ENCODE results near the gene NFKB2.

Gene NFKB2

DNA sequence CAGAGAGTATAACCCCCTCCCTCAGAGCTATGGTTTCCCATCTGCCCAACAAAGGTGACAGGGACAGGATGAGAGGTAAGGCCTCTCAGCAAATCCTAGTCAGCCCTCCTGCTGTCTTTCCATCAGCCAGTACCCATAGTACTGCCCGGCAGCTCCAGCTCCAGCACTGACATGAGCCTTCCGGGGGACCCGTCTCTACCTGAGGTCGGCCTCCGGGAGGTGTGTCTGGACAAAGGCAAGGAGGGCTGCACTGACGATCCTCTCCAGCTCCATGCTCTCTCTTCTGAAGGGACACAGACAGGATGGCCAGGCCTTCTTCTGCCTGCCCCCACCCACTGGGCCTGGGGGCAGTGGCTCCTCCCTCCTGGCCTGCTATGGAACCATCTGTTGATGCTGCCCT, 29.4 kb downstream of the NFKB2 start:
- DNase-seq, result no peak

DNA sequence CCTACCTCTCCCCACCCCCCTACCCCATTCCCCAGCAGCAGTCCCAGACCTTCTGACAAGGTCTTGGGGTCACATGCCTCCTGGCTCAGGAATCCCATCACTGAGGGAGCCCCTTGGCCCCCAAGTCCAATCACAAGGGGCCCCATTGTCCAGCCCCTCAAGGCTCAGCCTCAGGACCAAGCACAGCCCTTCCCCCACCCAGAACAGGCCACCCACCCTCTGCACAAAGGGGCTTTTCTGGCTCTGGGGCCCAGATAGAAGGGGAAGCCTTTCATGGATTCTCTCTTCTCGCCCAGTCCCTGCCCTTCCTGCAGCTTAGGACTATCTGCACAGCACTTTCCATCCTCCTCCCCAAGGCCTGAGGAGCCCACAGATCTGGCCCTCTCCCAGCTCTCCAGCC, 29.9 kb downstream of the NFKB2 start:
- DNase-seq, result no peak

- no peak for DNase-seq
These were observed 31.3 kb downstream of the NFKB2 start for GRCh38 chr10:102426803-102427287.

DNA sequence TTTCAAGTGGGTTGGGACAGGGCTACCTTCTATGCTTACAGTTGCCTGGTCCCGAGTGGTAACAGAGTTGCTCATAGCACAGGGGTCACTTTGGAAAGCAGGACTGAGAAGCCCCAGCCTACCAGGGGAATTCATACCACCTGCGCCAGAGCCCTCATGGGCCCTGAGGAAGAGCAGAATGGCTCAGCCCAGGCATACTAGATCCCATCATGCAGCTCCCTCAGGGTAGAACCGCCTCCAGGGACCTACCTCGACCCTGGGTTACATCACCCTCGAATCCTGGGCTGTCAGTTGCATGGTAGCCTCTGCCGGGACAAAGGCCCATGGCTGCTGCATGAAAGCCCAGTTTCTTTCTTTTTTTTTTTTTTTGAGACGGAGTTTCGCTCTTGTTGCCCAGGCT, 34.0 kb downstream of the NFKB2 start:
- DNase-seq, result no peak

DNA sequence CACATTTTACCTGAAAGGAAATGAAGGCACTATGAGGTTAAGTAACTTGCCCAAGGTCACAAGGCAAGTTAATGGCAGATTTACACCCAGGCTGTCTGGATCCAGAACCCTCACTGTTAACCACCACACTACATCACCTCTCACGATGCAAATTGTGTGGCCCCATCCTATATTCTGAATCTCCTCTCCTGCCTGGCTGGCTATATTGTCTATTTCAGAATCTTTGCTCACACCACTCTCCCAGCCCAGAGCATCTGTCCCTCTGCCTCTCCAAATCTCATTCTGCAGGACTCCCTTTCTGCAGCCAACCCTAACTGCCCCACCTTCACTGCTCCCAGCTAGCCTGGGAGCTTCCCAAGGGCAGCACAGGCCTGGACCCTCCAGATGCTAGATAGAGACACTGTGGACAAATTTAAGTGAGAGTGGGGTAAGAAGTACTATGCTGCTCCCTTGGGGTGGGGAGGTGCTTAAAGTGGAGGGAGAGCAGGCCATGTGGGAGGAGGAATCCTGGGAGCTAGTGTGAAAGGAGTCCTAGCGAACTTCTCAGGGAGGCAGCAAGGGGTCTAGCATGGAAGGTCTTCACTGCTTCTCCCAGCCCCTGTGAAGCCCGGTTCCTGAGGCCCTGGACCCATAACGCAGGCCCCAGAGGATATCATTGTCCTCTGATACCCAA, 36.1 kb downstream of the NFKB2 start:
- DNase-seq, result no peak

DNA sequence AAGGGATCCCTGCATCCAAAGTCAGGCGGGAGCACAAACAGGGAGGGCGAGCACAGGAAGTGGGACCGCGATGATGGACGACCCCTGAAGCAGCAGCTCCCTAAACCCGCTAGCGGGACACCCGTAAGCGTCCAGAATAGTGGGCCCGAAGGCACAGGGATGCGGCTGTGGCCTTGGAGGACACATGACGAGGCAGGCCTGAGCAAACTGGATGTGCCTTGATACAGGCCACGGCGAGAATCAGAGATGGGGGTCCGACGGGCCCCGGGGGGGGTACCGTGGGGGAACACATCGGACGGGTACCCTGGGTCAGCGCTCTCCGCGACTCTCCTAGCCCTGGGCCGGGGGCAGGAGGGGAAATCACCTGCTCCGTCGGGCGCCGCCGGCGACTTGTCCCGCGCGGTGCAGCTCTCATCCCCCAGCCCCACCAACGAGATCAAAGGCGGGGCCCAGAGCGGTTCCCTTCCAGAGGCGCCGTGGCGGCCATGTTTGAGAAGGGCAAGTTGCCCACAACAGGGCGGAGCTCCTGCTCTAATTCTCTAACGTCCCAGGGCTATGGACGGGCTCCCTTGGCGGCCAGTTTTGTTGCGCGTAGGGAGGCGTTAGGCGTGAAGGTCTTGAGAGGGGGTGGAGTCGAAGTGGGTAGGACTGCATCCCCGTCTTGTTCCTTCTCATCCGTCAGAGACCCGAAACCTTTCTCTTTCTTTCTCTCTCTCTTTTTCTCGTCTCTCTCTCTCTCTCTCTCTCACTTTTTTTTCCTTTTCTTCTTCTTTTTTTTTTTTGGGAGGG, 36.9 kb downstream of the NFKB2 start, which contains the start of gene CUEDC2:
Gene CUEDC2 (minus strand): TSS at position 413 of the 789 bp plus-strand sequence. CDS start 7,386 bp downstream, outside the sequence.
- DNase-seq, result peak; percentile 93

GRCh38 chr10:102433619-102434046, 38.1 kb downstream of the NFKB2 start:
- no peak for DNase-seq

DNA sequence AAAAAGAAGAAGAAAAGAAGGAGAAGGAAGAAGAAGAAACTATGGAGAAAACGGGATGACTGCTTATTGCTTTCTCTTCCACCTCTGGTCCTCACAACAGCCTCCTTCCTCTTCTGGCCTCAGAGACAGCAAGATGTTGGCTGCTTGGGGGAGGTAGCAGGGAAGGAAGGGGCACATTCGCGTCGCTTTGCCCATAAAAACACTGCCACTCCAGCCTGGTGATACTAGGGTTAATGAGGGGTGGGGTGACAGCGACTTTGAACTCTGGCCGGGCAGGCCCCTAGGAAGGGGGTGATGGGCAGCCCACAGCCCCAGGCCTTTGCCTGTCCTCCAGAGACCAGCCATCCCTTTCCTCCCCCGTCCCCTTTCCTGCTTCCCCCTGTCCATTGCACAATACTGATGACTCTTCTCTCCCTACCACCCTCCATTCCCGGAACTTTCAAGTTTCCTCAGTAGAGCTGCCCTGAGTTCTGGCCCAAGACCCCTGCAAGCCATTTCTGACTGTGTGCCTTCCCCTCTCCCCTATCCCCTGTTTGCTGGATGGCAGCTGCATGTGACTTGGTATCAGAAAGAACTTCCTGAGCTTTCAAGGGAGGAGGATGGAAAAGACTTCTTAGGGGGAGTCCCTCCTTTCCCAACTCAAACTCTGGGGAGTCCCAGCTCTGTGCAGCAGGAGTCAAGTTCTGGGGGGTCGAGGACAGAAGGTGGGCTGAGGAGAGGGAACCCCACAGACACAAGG, 39.1 kb downstream of the NFKB2 start:
- DNase-seq, result no peak

DNA sequence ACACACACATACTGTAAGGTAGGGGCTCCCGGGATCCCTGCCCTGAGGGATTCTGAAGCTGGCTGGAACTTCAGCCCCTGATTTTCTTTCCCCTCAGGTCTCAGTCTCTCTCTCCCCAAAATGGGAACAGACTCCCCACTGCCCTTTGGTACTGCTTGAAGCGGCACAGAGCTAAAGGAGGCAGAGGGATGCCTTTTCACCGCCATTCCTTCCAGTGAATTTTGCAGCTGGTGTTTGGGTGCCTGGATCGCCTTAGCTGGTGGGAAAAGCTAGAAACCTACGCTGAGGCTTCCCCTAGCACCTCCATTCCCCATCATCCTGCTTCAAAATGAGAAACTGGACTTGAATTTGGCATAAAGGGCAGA, 39.6 kb downstream of the NFKB2 start:
- DNase-seq, result no peak

DNA sequence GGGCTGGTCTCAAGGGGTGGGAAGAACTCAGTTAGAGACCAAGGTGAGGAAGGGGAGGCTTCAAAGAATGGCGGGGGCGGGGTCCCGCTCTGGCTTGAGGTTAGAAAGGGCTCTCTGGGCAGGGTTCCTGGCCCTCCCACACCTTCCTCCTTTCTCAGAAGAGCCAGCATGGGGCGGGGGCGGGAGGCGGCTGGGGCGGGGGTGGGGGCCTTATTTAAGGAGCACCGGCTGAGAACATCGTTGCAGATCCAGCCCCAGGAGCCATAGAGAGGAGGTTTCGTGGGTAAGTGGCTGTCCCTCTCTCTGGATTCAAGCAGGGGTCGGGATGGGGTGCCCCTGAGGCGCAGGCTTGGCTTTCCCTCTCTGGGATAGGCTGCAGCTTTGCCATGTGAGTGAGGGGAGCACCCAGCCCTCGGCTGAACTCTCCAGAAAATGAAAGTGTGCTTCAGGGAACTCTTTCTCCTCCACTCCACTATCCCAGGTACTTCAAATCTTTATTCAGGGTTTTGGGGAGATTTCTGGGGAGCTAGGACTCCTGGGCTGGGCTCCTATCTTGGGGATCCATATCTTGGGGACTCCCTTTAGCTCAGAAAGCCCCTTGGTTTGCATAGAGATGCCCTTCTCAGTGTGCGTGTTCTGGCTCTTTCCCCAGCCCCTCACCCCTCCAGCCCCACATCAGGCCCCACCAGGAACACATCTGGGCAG, 40.2 kb downstream of the NFKB2 start:
- DNase-seq, result peak; percentile 50

- DNase-seq, result no peak
These were observed 40.8 kb downstream of the NFKB2 start for GRCh38 chr10:102436312-102436711.

DNA sequence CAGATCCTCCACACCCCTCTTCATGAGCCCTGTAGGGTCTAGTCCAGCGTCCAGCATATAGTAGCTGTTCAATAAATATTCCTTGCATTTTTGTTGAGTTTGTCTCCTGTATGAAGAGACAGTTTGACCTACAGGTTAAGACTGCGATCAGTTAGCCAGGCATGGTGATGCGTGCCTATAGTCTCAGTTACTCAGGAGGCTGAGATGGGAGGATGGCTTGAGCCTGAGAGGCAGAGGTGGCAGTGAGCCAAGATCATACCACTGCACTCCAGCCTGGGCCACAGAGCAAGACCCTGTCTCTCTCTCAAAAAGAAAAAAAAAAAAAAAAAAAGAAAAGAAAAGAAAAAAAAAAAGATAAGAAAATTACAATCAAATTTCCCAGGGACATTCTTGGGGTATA, 42.0 kb downstream of the NFKB2 start:
- no peak for DNase-seq

- no peak for DNase-seq
These were observed 42.9 kb downstream of the NFKB2 start for GRCh38 chr10:102438374-102438773.

- DNase-seq, result no peak
These were observed 49.3 kb downstream of the NFKB2 start for GRCh38 chr10:102444851-102445250.

DNA sequence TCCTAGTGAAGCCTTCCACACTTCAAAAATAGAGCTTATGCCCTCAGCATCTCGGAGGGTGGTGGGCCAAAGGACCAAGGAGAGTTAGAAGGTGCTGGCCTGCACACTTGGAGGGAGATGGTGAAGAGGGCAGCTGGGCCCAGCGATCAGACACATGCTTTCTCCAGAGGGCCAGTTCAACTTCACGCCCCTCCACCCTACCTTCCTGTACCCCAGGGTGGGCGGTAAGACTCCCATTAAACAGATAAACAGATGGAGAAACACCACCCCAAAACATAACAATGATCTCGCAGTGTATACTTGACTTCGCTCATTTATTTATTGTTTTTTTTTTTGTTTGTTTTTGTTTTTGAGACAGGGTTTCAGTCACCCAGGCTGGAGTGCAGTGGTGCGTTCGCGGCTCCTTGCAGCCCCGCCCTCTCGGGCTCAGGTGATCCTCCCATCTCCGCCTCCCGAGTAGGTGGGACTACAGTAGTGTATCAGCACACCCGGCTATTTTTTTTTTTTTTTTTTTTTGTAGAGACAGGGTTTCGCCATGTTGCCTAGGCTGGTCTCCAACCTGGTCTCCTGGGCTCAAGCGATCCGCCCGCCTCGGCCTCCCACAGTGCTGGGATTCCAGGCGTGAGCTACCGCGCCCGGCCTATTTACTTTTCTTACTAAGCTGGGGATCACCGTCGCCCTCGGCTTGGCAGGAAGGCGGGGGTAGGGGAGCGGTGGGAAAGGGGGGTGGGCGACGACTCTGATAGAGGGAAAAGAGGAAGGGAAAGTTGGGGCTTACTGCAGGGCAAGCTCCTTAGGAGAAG, 54.0 kb downstream of the NFKB2 start:
- DNase-seq, result peak; percentile 87

GRCh38 chr10:102450124-102450373, 54.5 kb downstream of the NFKB2 start:
- no peak for DNase-seq

- DNase-seq, result peak; percentile 82
These were observed 55.0 kb downstream of the NFKB2 start for GRCh38 chr10:102450374-102451104.

GRCh38 chr10:102451105-102451969, 55.8 kb downstream of the NFKB2 start, which contains the start of gene C10orf95:
Gene C10orf95, minus strand, starts transcription at chr10:102451543. Its CDS starts 450 bp downstream, at chr10:102451093.
- no peak for DNase-seq

All from stimulated activated naive CD4-positive, alpha-beta T cell treated with Interleukin-2 at 50 U/mL for 16 hours (primary cell).